HepG2 (cell line): ENCODE measurements around the gene RLN3.

Source experiments
- FOXP1 ChIP-seq, 2 experiments: fragments of 450-650 bp in 1 of 2; IDR thresholded peaks; 2 replicates each; pipeline ENCODE4 v1.6.1; 2017 to 2018; ENCODE audit warnings: antibody characterized with exemption in 1 of 2
- RORA ChIP-seq: sonication (generic); formaldehyde crosslinking; IDR thresholded peaks from 2 replicates; pipeline ENCODE4 v1.5.0; 2020; ENCODE audit warnings: mild to moderate bottlenecking, missing genetic modification reagents, moderate library complexity
- SP1 ChIP-seq, 2 experiments: fragments of 450-650 bp in 1 of 2; sonication (generic) in 1 of 2; formaldehyde crosslinking in 1 of 2; IDR thresholded peaks; 2 replicates each; pipeline versions ENCODE4 v1.4.0 to v1.6.1; 2016 to 2020; ENCODE audit warnings: missing genetic modification reagents in 1 of 2
- YY1 ChIP-seq: IDR thresholded peaks from 2 replicates; pipeline ENCODE4 v1.6.1; 2011; ENCODE audit warnings: low read length, low read depth, moderate library complexity, mild to moderate bottlenecking; ENCODE audit not compliant: insufficient read depth, insufficient replicate concordance
- ZNF501 ChIP-seq: sonication (generic); formaldehyde crosslinking; IDR thresholded peaks from 2 replicates; pipeline ENCODE4 v1.5.1; 2020; ENCODE audit warnings: mild to moderate bottlenecking, moderate library complexity, missing genetic modification reagents

DNA sequence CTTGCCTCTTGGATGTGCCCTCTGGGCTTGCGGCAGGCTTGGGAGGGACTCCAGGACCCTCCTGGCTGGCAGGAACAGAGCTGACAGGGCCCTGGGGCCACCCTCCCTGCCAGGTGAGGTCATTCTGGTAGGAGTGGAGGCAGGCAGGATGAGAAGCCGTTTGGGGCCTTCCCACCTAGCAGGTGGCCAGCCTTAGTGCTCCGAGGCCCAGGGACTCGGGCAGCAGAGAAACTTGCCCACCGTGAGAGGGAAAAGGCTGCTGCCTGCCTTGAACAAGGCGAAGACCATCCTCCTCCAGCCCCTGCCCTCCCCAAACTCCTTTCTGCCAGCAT lies 30.4 kb upstream of the RLN3 start:
- TF ChIP-seq SP1 (IDR thresholded peaks at IDR 0.05) (no peak), SP1 (CRISPR knock-in tag; IDR thresholded peaks at IDR 0.05) (no peak), FOXP1 (IDR thresholded peaks at IDR 0.05) (no peak), FOXP1 (CRISPR knock-in tag; IDR thresholded peaks at IDR 0.05) (no peak), RORA (CRISPR knock-in tag) (no peak), ZNF501 (CRISPR knock-in tag) (no peak), YY1 (no peak)
